Measurements from ENCODE around the gene BCKDHB. TPM values are rescaled to one million over a fixed set of nuclear protein-coding genes. Genes with fewer than 3 reads are reported as not detected.

BCKDHB gene
- total and polyA plus RNA-seq, 5 donors, result 10.9 to 23.9 (median 17.9) TPM

- Histone ChIP-seq H3K9me3 (ENCODE audit: control insufficient read depth, low read length) (no peaks in the 10 kb centered on the region), H3K27ac (ENCODE audit: low read length) (no peak overlapping the region), H3K4me3 (ENCODE audit: low read length) (no peak overlapping the region), H3K27me3 (ENCODE audit: control insufficient read depth, insufficient read depth) (no peaks in the 10 kb centered on the region), H3K4me1 (ENCODE audit: control insufficient read depth, insufficient read depth, low read length) (no peaks in the 10 kb centered on the region)
- ATAC-seq, result no peak
- WGBS, result 61% methylated on average over 1 of the region's 1 CpG
- no peak for DNase-seq
- intact Hi-C loops (cut with DNase I), result no loop called here
Observed at GRCh38 chr6:80145921-80146320, 39.5 kb downstream of the BCKDHB start.

- ATAC-seq, result no peak
Observed at GRCh38 chr6:80148220-80148619, 41.7 kb downstream of the BCKDHB start.

GRCh38 chr6:80151635-80152034 lies 45.2 kb downstream of the BCKDHB start:
- intact Hi-C loops (cut with DNase I), result no loop called here
- Histone ChIP-seq H3K4me1 (ENCODE audit: control insufficient read depth, insufficient read depth, low read length) (no peaks in the 10 kb centered on the region), H3K27ac (ENCODE audit: low read length) (no peak overlapping the region), H3K27me3 (ENCODE audit: control insufficient read depth, insufficient read depth) (no peaks in the 10 kb centered on the region), H3K4me3 (ENCODE audit: low read length) (no peak overlapping the region), H3K9me3 (ENCODE audit: control insufficient read depth, low read length) (no peaks in the 10 kb centered on the region)
- ATAC-seq (peak in 1 of 2 donors; percentile 51), DNase-seq (no peak)
- 79% methylated on average over 2 of the region's 2 CpGs for WGBS

More at GRCh38 chr6:80148220-80148619, 41.7 kb downstream of the BCKDHB start:
- H3K27ac ChIP-seq (ENCODE audit: low read length), result no peak overlapping the region
- intact Hi-C loops (cut with DNase I), result no loop called here
- no peak for DNase-seq
- no peaks in the 10 kb centered on the region for H3K27me3 ChIP-seq (ENCODE audit: control insufficient read depth, insufficient read depth)
- WGBS, result 90% methylated on average over 1 of the region's 1 CpG
- H3K4me1 ChIP-seq (ENCODE audit: control insufficient read depth, insufficient read depth, low read length), result no peaks in the 10 kb centered on the region
- no peak overlapping the region for H3K4me3 ChIP-seq (ENCODE audit: low read length)
- H3K9me3 ChIP-seq (ENCODE audit: control insufficient read depth, low read length), result no peaks in the 10 kb centered on the region

GRCh38 chr6:80154160-80154559 lies 47.7 kb downstream of the BCKDHB start:
- Histone ChIP-seq H3K9me3 (ENCODE audit: control insufficient read depth, low read length) (no peaks in the 10 kb centered on the region), H3K4me1 (ENCODE audit: control insufficient read depth, insufficient read depth, low read length) (no peaks in the 10 kb centered on the region), H3K27ac (ENCODE audit: low read length) (no peak overlapping the region), H3K4me3 (ENCODE audit: low read length) (no peak overlapping the region), H3K27me3 (ENCODE audit: control insufficient read depth, insufficient read depth) (no peaks in the 10 kb centered on the region)
- intact Hi-C loops (cut with DNase I), result no loop called here
- DNase-seq (no peak), ATAC-seq (no peak)
- 87% methylated on average over 2 of the region's 2 CpGs for WGBS

GRCh38 chr6:80156221-80156620 lies 49.8 kb downstream of the BCKDHB start:
- H3K4me1 ChIP-seq (ENCODE audit: control insufficient read depth, insufficient read depth, low read length), result no peaks in the 10 kb centered on the region
- intact Hi-C loops (cut with DNase I), result no loop called here
- DNase-seq (no peak), ATAC-seq (no peak)
- no peaks in the 10 kb centered on the region for H3K27me3 ChIP-seq (ENCODE audit: control insufficient read depth, insufficient read depth)
- no peak overlapping the region for H3K4me3 ChIP-seq (ENCODE audit: low read length)
- no peaks in the 10 kb centered on the region for H3K9me3 ChIP-seq (ENCODE audit: control insufficient read depth, low read length)
- H3K27ac ChIP-seq (ENCODE audit: low read length), result no peak overlapping the region

- intact Hi-C loops (cut with DNase I), result no loop called here
- H3K4me1 ChIP-seq (ENCODE audit: control insufficient read depth, insufficient read depth, low read length), result no peaks in the 10 kb centered on the region
- H3K27me3 ChIP-seq (ENCODE audit: control insufficient read depth, insufficient read depth), result no peaks in the 10 kb centered on the region
- no peak for ATAC-seq
- H3K4me3 ChIP-seq (ENCODE audit: low read length), result no peak overlapping the region
- WGBS, result 86% methylated on average over 2 of the region's 2 CpGs
- no peaks in the 10 kb centered on the region for H3K9me3 ChIP-seq (ENCODE audit: control insufficient read depth, low read length)
- H3K27ac ChIP-seq (ENCODE audit: low read length), result no peak overlapping the region
- no peak for DNase-seq
Observed at GRCh38 chr6:80158478-80158989, 52.1 kb downstream of the BCKDHB start.

- DNase-seq (no peak), ATAC-seq (no peak)
- Histone ChIP-seq H3K27ac (ENCODE audit: low read length) (no peak overlapping the region), H3K4me1 (ENCODE audit: control insufficient read depth, insufficient read depth, low read length) (no peaks in the 10 kb centered on the region), H3K4me3 (ENCODE audit: low read length) (no peak overlapping the region), H3K9me3 (ENCODE audit: control insufficient read depth, low read length) (no peaks in the 10 kb centered on the region), H3K27me3 (ENCODE audit: control insufficient read depth, insufficient read depth) (no peaks in the 10 kb centered on the region)
- intact Hi-C loops (cut with DNase I), result no loop called here
- 58% methylated on average over 1 of the region's 1 CpG for WGBS
Observed at GRCh38 chr6:80161434-80161833, 55.0 kb downstream of the BCKDHB start.

GRCh38 chr6:80163754-80164187 lies 57.3 kb downstream of the BCKDHB start:
- no peak for DNase-seq
- intact Hi-C loops (cut with DNase I), result no loop called here
- 84% methylated on average over 3 of the region's 3 CpGs for WGBS
- Histone ChIP-seq H3K4me3 (ENCODE audit: low read length) (no peak overlapping the region), H3K9me3 (ENCODE audit: control insufficient read depth, low read length) (no peaks in the 10 kb centered on the region), H3K4me1 (ENCODE audit: control insufficient read depth, insufficient read depth, low read length) (no peaks in the 10 kb centered on the region), H3K27me3 (ENCODE audit: control insufficient read depth, insufficient read depth) (no peaks in the 10 kb centered on the region), H3K27ac (ENCODE audit: low read length) (no peak overlapping the region)
- ATAC-seq, result no peak

GRCh38 chr6:80165143-80165542 lies 58.7 kb downstream of the BCKDHB start:
- no peak overlapping the region for H3K4me3 ChIP-seq (ENCODE audit: low read length)
- no peaks in the 10 kb centered on the region for H3K9me3 ChIP-seq (ENCODE audit: control insufficient read depth, low read length)
- no peak for ATAC-seq
- 79% methylated on average over 3 of the region's 3 CpGs for WGBS
- no peaks in the 10 kb centered on the region for H3K4me1 ChIP-seq (ENCODE audit: control insufficient read depth, insufficient read depth, low read length)
- intact Hi-C loops (cut with DNase I), result no loop called here
- DNase-seq, result no peak
- H3K27ac ChIP-seq (ENCODE audit: low read length), result no peak overlapping the region
- no peaks in the 10 kb centered on the region for H3K27me3 ChIP-seq (ENCODE audit: control insufficient read depth, insufficient read depth)

- WGBS, result 99% methylated on average over 1 of the region's 1 CpG
- H3K4me1 ChIP-seq (ENCODE audit: control insufficient read depth, insufficient read depth, low read length), result no peaks in the 10 kb centered on the region
- no peak overlapping the region for H3K4me3 ChIP-seq (ENCODE audit: low read length)
- H3K27ac ChIP-seq (ENCODE audit: low read length), result no peak overlapping the region
- ATAC-seq (no peak), DNase-seq (no peak)
- intact Hi-C loops (cut with DNase I), result no loop called here
- H3K27me3 ChIP-seq (ENCODE audit: control insufficient read depth, insufficient read depth), result no peaks in the 10 kb centered on the region
- H3K9me3 ChIP-seq (ENCODE audit: control insufficient read depth, low read length), result no peaks in the 10 kb centered on the region
Observed at GRCh38 chr6:80165819-80166218, 59.3 kb downstream of the BCKDHB start.

- no peak for DNase-seq
- H3K27ac ChIP-seq (ENCODE audit: low read length), result no peak overlapping the region
- H3K4me1 ChIP-seq (ENCODE audit: control insufficient read depth, insufficient read depth, low read length), result no peaks in the 10 kb centered on the region
- no peak overlapping the region for H3K4me3 ChIP-seq (ENCODE audit: low read length)
- WGBS, result 41% methylated on average over 3 of the region's 3 CpGs
- H3K27me3 ChIP-seq (ENCODE audit: control insufficient read depth, insufficient read depth), result no peaks in the 10 kb centered on the region
- H3K9me3 ChIP-seq (ENCODE audit: control insufficient read depth, low read length), result no peaks in the 10 kb centered on the region
- intact Hi-C loops (cut with DNase I), result no loop called here
- no peak for ATAC-seq
Observed at GRCh38 chr6:80170433-80170832, 64.0 kb downstream of the BCKDHB start.

GRCh38 chr6:80173411-80173810 lies 66.9 kb downstream of the BCKDHB start:
- Histone ChIP-seq H3K4me3 (ENCODE audit: low read length) (no peak overlapping the region), H3K27me3 (ENCODE audit: control insufficient read depth, insufficient read depth) (no peaks in the 10 kb centered on the region), H3K4me1 (ENCODE audit: control insufficient read depth, insufficient read depth, low read length) (no peaks in the 10 kb centered on the region), H3K27ac (ENCODE audit: low read length) (no peak overlapping the region), H3K9me3 (ENCODE audit: control insufficient read depth, low read length) (no peaks in the 10 kb centered on the region)
- intact Hi-C loops (cut with DNase I), result no loop called here
- 96% methylated on average over 1 of the region's 1 CpG for WGBS
- DNase-seq (no peak), ATAC-seq (no peak)

Data from right cardiac atrium (tissue), 5 donors.